Gastrocnemius medialis (tissue), 4 donors: ENCODE data around the gene PDE1C. TPM values are rescaled to one million over a fixed set of nuclear protein-coding genes. Genes with fewer than 3 reads are reported as not detected.
A peak's percentile ranks its signal among the peaks of the same experiment; 100 is the strongest.

ENCODE experiments used
- ATAC-seq, 2 donors: fragments of 150-250 bp; one replicate each; pipeline ENCODE4 v1.9.1; 2016
- DNase-seq, 2 donors: peaks; one replicate each; pipeline ENCODE4 v3.0.0-alpha.2; 2019
- H3K27ac ChIP-seq, 4 donors: fragments of 200-600 bp; sonication (generic); 1 replicate in 1 of 4; 2 replicates in 3 of 4; pipeline ENCODE4 v1.5.1; 2016 to 2018; ENCODE audit warnings: mild to moderate bottlenecking in 2 of 4, moderate library complexity in 1 of 4
- H3K27me3 ChIP-seq, 3 donors: fragments of 200-600 bp; sonication (generic) in 2 of 3; 1 replicate in 1 of 3; 2 replicates in 2 of 3; pipeline versions ENCODE4 v1.5.1 to v1.6.0; 2016 to 2019; ENCODE audit warnings: mild to moderate bottlenecking in 1 of 3, moderate library complexity in 1 of 3
- H3K36me3 ChIP-seq, 2 donors: fragments of 200-600 bp; sonication (generic) in 1 of 2; one replicate each; pipeline ENCODE4 v1.5.1; 2017 to 2018
- H3K4me1 ChIP-seq, 2 donors: fragments of 200-600 bp; sonication (generic) in 1 of 2; one replicate each; pipeline ENCODE4 v1.5.1; 2016 to 2017; ENCODE audit warnings: mild to moderate bottlenecking in 2 of 2
- H3K4me3 ChIP-seq, 4 donors: fragments of 200-600 bp; sonication (generic) in 3 of 4; 1 replicate in 1 of 4; 2 replicates in 3 of 4; pipeline ENCODE4 v1.5.1; 2016 to 2019; ENCODE audit warnings: mild to moderate bottlenecking in 2 of 4
- H3K9me3 ChIP-seq, 3 donors: fragments of 200-600 bp; sonication (generic) in 2 of 3; 1 replicate in 1 of 3; 2 replicates in 2 of 3; pipeline ENCODE4 v1.5.1; 2016 to 2019
- CTCF ChIP-seq, 5 experiments: fragments of 450-650 bp in 3 of 5; fragments of 200-600 bp in 2 of 5; sonication (generic) in 2 of 5; IDR thresholded peaks in 4 of 5; conservative IDR thresholded peaks in 1 of 5; 1 replicate in 4 of 5; 2 replicates in 1 of 5; pipeline ENCODE4 v1.5.1; 2016 to 2019; ENCODE audit warnings: antibody characterized with exemption in 5 of 5, mild to moderate bottlenecking in 3 of 5, moderate library complexity in 3 of 5
- POLR2A ChIP-seq, 2 donors: fragments of 450-650 bp; IDR thresholded peaks; one replicate each; pipeline ENCODE4 v1.6.1; 2017; ENCODE audit warnings: antibody characterized with exemption in 2 of 2, mild to moderate bottlenecking in 2 of 2, moderate library complexity in 2 of 2
- in situ Hi-C, 4 donors: fragments of 200-750 bp; cut with MboI; loops; one replicate each; pipeline versions ENCODE4 v1.15.0 to v1.8.0; 2017; ENCODE audit warnings: low sequenced_read_pairs in 4 of 4
- intact Hi-C: fragments of 100-400 bp; cut with DNase I; formaldehyde crosslinking; loops from one replicate; pipeline ENCODE4 v1.15.1; 2023; ENCODE audit warnings: low total_unique reads
- total RNA-seq, 4 donors: library from RNA; depleted of rRNA; stranded (reverse); fragments of >200 nt; gene quantifications; one replicate each; pipeline versions ENCODE4 v1.1.0 to v1.2.3, GENCODE V29; 2016

Gene PDE1C
- total RNA-seq, 4 donors from 2014 or later, result 0.46 to 1.2 (median 0.67) TPM

- Histone ChIP-seq H3K36me3 (no peaks in the 10 kb centered on the region), H3K27me3 (no peaks in the 10 kb centered on the region), H3K9me3 (no peaks in the 10 kb centered on the region), H3K27ac (no peak overlapping the region), H3K4me3 (no peak overlapping the region), H3K4me1 (peaks cover 0 to 5% of the 10 kb centered on the region in 2 donors)
- intact Hi-C loops (no loop called here), in situ Hi-C loops (no loop called here)
- DNase-seq (no peak), ATAC-seq (no peak)
- TF ChIP-seq CTCF (IDR thresholded peaks at IDR 0.05 in 4 of 5, conservative IDR thresholded peaks at IDR 0.05 in 1 of 5) (no peak), POLR2A (IDR thresholded peaks at IDR 0.05) (no peak)
Observed at GRCh38 chr7:31910191-31910590, 160.0 kb downstream of the PDE1C start.

GRCh38 chr7:31906479-31907171 is 163.6 kb downstream of the PDE1C start:
- H3K9me3 ChIP-seq, result no peaks in the 10 kb centered on the region
- no peak overlapping the region for H3K4me3 ChIP-seq
- intact Hi-C loops (no loop called here), in situ Hi-C loops (no loop called here)
- H3K36me3 ChIP-seq, result no peaks in the 10 kb centered on the region
- DNase-seq, result no peak
- no peaks in the 10 kb centered on the region for H3K27me3 ChIP-seq
- ATAC-seq, result peak in 1 of 2 donors; percentile 21
- peaks cover 0 to 5% of the 10 kb centered on the region in 2 donors for H3K4me1 ChIP-seq
- TF ChIP-seq CTCF (IDR thresholded peaks at IDR 0.05 in 4 of 5, conservative IDR thresholded peaks at IDR 0.05 in 1 of 5) (no peak), POLR2A (IDR thresholded peaks at IDR 0.05) (no peak)
- no peak overlapping the region for H3K27ac ChIP-seq

- TF ChIP-seq POLR2A (IDR thresholded peaks at IDR 0.05) (no peak), CTCF (IDR thresholded peaks at IDR 0.05 in 4 of 5, conservative IDR thresholded peaks at IDR 0.05 in 1 of 5) (no peak)
- Histone ChIP-seq H3K4me1 (peaks cover 0 to 5% of the 10 kb centered on the region in 2 donors), H3K4me3 (no peak overlapping the region), H3K27ac (no peak overlapping the region), H3K27me3 (no peaks in the 10 kb centered on the region), H3K9me3 (no peaks in the 10 kb centered on the region), H3K36me3 (no peaks in the 10 kb centered on the region)
- intact Hi-C loops (no loop called here), in situ Hi-C loops (no loop called here)
- DNase-seq (no peak), ATAC-seq (no peak)
Observed at GRCh38 chr7:31903962-31904361, 166.2 kb downstream of the PDE1C start.

GRCh38 chr7:31899356-31899927 is 170.8 kb downstream of the PDE1C start:
- Histone ChIP-seq H3K4me1 (no peaks in the 10 kb centered on the region), H3K27ac (no peak overlapping the region), H3K36me3 (no peaks in the 10 kb centered on the region), H3K9me3 (no peaks in the 10 kb centered on the region), H3K4me3 (no peak overlapping the region), H3K27me3 (no peaks in the 10 kb centered on the region)
- DNase-seq (no peak), ATAC-seq (no peak)
- in situ Hi-C loops, result no loop called here
- intact Hi-C loops, result no loop called here
- TF ChIP-seq CTCF (IDR thresholded peaks at IDR 0.05 in 4 of 5, conservative IDR thresholded peaks at IDR 0.05 in 1 of 5) (no peak), POLR2A (IDR thresholded peaks at IDR 0.05) (no peak)
